HG03039 (cell line): ENCODE data around the gene RORB.

Experiments used
- ATAC-seq: cut with Tn5 transposase; IDR thresholded peaks from one replicate; pipeline ENCODE4 v1.9.1; 2021; ENCODE audit warnings: mild to moderate bottlenecking, moderate library complexity; ENCODE audit not compliant: unreplicated experiment

RORB gene

DNA sequence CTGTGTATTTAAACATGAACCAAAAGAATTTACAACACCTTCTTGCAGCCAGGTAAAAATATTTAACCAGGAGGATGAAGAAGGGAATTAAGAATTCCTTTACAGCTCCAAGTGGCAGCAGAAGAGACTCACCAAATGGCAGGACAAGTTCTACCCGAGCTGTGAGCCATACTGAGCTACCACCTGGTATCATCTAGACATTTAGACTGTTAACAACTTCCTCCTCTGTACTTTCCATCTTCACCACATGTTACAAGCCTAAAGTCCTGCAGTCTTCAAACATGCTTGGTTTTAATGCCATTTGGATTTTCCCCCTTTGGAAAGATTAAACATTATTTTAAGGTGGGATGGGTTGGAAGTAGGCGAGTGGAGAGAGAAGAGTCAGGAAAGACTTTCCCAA, 200.4 kb downstream of the RORB start:
- ATAC-seq: no peak

GRCh38 chr9:74711341-74711740, 214.2 kb downstream of the RORB start:
- ATAC-seq: no peak

- ATAC-seq: no peak
Observed at GRCh38 chr9:74718709-74719108, 221.6 kb downstream of the RORB start.

DNA sequence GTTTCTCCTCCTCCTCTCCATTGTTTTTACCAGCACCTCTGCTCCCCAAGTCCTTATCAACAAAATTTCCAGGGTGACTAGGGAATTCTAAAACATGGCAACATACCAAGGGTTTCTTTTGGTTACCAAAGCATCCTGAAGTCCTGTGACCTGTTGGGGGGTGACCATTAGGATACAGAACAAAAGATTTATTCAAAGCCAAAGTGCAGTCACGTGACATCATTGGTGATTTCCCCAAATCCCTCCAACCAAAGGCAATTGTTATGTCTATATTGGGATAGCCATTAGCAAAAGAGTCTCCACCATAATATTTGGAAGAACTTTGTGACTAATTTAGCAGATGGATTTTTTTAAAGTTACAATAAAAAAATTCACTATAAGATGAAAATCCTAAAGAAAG, 222.2 kb downstream of the RORB start:
- no peak for ATAC-seq

DNA sequence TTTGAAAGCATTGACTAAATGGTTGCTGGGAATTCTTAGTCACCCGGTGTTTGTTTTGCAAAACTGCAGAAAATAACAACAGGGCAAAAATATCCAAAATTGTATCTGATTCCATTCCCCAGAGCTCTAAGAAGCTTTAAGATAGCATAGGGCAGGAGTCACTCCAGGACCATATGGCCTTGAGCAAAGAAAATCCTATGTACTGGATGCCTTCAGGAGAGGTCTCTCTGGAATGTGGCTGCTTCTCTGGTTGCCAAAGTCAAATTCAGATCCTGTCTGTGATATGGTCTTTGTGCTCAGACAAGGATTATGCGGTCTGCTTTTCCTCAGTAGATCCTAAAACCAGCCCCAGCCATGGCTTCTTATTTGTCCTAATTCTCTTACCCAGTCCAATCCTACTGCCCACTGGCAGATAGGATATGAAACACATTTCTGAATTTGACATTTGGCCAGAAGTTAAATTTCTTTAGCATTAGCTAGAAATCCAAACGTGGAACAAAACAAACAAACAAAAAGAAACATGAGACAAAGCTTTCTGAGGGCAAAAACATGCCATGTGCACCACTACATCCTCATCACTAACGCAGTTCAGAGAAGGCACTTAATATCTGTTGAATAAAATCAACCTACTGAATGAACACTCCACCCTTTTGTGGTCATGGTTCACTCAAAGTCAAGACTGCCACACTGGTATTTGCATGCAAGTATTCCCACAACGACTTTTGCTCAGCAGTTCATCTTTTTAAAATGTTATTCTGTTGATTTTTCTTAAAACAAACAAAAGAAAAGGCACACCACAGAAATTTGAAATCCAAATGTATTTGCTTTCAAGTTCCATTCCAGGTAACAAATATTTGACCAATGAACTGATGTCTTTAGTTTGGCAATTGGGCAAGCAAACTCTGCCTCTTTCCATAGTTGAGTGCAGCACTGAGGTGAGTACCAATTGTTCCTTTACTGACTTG, 224.8 kb downstream of the RORB start:
- no peak for ATAC-seq

DNA sequence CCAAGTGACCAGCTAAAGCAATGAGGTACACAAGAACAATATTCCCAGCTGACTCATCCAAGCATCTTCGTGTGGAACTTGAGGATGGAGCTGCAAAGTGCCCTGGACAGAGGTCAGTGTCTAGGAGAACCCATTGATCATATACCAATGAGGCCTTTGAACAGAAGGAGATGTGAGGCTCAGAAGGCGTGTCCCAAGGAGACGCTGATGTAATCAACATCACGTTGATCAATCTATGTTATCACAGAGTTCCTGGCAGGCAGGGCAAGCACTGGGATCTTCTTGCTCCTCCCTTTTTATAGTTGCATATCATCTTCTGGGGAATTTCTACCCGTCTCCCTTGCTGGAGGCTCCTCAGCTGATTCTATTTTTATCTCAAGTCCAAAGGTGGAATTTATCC, 227.2 kb downstream of the RORB start:
- ATAC-seq: no peak

DNA sequence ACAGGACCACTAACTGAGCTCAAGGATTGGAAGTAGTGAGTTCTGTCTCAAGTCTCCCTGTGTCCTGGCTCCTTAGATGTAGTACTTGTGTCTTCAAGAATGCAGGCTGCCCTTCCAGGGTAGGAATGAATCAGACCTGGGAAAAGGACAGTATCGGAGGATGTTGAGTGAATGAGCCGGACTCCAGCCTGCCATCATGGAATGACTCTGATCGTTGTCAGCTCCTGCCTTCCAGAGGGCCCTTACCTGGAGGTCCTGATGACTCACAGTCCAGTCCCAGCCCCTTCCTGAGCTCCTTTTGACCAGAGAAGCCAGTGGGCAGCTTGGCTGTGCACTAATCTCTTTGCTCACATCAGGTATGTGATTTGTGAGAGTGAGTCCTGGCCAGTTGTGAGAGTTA, 229.4 kb downstream of the RORB start:
- ATAC-seq: no peak

GRCh38 chr9:74728176-74728575, 231.0 kb downstream of the RORB start:
- no peak for ATAC-seq

- ATAC-seq: no peak
Observed at GRCh38 chr9:74729136-74729695, 232.1 kb downstream of the RORB start.

DNA sequence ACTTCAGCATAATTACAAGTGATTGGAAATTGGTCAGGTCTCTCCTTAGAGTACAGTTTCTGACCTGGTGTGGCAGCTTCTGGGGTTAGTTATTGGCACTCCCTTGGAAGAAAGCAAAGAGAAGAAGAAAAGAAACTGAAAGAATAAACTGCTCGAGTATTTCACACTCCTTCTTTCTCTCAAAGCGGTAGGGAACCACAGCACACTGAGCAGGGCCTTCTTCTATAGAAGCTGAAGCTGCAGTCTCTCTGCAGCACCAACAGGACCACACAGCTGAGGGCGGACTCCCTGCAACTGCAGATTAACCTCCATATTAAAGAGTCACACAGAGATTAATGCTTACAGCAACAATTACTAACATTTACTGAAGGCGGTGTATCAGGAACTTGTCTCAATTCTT, 238.6 kb downstream of the RORB start:
- ATAC-seq: no peak

GRCh38 chr9:74736646-74737045, 239.5 kb downstream of the RORB start:
- no peak for ATAC-seq

DNA sequence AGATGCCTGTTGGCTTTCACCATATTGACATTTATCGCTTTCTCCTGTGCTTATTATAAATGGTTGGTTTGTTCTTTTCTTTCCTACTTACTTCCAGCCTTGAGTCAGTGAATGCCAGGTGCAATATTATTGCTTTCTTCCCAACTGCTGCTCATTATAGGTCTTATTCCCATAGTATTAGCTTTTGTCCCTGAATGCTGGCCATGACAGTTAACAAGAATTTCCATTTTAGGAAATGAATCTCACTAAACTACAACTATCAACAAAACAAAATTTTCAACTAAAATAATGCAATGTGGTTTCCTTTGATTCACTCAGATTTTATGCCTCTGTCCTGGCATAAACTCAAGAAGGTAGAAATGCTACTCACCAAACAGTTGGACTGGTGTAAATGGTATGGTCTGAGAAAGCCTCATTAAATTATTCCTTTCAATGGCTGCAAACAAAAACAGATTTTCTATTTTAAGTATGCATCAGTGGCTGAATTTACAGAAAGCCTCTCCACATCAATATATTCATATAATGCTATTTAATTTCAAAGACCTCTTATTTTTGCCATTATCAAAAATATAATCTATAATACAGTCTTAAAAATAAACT, 245.2 kb downstream of the RORB start:
- ATAC-seq: no peak
